IPS-NIHi7 (cell line): ENCODE data around the gene SUGCT.

Experiments used
- DNase-seq: peaks from one replicate; pipeline ENCODE4 v3.0.0; 2012; ENCODE audit warnings: mixed read lengths; ENCODE audit errors: extremely low spot score

The SUGCT gene

DNA sequence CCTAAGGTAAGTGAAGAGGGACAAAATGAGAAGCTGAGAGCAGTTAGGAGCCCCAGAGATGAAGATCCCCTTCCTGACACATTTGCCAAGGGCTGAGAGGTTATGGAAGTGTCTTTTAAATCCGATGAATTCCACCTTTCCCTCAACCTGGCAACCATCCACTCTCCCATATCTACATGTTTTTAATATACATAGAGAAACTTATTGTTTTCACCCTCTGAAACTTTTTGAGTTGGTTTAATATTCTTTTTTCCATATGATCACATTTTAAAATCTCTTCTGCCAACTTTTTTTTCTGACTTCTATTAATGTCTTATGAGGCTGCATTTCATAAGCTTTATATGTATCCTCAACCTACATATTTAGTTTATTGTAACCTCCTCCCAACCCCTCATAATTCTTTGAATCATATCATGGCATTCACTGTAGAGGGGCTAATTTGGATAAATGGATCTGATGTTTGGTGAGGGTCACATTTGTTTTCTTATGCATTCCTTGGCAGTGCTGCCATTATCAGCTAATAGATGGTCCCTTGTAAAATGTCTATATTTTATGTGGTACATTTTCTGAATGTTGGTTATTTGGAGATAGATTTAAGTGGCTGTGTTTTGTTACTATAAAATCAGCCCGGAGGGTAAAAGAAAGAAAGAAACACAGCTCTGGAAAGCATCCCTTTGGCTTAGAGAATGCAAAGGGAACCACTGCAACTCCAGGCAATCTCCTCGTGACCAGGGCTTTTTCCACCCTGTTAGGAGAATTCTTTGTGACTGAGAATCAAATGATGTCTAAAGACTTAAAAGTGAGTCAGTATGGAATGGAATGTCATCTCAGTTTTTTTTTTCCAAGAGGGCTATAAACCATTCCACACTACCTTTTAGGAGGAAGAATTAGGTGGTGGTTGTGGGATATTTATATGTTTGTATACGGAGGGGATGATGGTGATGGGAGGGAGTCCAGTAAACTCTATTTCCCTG is 334.4 kb downstream of the SUGCT start:
- DNase-seq = no peak

DNA sequence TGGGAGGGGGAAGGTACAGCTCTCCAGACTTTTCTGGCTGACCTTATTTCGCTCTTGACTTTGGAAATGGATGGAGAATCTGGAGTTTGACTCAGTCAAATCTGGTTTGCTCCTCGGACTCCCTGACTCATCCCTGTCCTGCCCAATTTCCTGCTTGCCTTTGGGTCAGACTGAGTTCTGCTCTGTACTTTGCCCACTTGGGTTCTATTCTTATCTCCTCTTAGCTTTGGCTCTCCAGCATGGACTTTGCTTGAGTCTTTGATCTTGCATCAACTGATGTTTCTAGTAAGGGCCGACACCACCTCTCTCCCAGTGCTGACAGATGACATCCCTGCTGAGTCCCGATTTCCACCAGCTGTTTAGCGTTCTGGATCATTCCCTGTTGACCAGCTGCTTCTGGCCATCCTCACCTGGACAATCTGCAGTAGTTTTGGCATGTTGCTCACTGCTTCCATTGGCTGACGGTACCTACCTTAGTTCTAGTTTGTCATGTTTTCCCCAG is 335.3 kb downstream of the SUGCT start:
- no peak for DNase-seq

DNA sequence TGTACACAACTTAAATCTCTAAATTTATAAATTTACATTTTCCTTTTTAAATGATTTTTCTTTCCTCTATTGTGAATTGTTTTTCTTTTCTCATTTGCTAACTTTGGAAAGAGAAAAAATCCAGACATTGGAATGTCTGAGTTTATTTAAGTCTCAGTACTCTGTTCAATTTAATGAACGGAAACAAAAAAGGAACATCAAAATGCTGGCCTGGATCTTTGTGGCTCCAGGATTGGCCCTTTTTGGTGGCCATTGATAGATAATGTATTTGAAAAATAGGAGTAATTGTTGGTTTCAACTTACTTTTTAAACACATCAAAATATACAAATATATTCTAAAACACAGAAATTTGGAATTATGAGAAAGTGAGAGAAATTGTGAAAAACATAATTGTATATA is 336.0 kb downstream of the SUGCT start:
- no peak for DNase-seq

GRCh38 chr7:40471891-40472290 is 337.1 kb downstream of the SUGCT start:
- no peak for DNase-seq

- DNase-seq = no peak
These were observed 340.2 kb downstream of the SUGCT start for GRCh38 chr7:40474790-40475680.

GRCh38 chr7:40475681-40475982 is 340.8 kb downstream of the SUGCT start:
- no peak for DNase-seq

DNA sequence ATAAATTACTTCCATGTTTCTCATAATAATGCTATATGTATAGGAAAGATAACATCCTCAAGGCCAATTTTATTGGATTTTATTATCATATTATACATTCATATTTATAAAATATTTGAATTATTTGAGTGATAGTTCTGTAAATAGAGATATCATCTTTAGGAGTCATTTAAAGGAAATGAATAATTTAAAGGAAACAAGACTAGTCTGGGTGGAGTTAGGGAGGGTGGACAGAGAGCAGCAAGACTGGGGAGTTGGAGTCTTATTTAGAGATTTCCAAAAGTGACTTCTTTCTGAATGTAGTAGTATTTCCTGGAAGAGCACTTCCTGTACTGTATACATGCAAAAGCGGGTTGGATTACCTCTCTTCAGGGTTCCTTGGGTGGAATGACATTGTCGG is 342.3 kb downstream of the SUGCT start:
- no peak for DNase-seq

GRCh38 chr7:40482845-40483244 is 348.0 kb downstream of the SUGCT start:
- no peak for DNase-seq

GRCh38 chr7:40483630-40484029 is 348.8 kb downstream of the SUGCT start:
- no peak for DNase-seq

DNA sequence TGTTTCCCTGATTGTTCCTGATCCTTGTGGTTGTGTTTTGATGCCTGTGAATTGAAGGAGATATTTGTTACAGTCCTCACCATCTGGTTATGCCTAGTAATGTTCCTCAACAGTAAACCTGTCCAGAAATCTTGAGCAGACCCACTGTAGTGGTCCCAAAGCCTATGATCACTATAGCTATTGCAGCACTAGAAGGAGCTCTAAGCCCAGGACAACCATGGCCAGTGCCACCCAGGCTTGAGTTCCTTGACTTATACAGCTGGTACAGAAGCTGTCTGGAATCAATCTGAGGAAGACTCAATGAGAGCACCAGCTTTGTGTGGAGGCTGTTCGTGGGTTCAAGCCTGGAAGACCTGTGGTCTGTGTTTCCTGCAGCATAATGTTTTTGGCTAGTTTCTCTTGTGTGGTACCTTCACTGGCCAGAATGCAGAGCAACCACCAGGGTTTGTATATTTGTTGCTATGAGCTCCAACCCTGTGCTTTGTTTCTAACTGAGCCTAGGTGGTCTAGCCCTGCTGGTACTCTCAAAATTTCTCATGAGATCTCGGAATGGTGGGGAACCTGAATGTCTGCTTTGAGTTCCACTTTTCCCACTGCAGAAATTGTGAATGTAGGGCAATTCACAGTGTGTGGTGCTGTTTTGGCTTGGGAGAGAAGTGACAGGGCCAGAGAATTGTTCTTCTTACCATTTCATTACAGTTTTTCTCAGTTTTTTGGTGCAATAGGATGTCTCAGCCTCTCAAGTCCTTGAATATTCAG is 355.2 kb downstream of the SUGCT start:
- DNase-seq = no peak

- no peak for DNase-seq
These were observed 355.8 kb downstream of the SUGCT start for GRCh38 chr7:40490603-40490924.

- no peak for DNase-seq
These were observed 358.1 kb downstream of the SUGCT start for GRCh38 chr7:40492946-40493345.

DNA sequence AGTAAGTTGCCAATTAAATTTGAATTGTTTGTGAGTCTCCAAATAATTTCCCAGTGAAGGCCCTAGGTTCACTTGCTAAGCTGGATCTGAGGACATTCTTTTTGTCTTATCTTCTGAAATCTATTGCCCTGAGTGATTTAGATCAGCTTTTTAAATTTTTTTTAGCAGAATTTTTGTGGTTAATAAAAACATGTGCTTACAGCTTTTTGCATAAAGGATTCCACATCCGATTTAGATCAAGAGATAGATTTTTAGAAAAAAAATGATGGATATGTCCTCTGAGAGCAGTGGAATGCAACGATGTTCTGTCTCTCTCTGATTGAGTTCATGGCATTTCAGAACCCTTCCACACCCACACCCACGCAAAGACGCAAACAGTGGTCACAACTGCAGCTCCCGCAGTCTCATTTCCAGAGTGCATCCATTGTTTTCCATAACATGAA is 358.8 kb downstream of the SUGCT start:
- DNase-seq = no peak

- DNase-seq = no peak
These were observed 364.2 kb downstream of the SUGCT start for GRCh38 chr7:40498924-40499510.

GRCh38 chr7:40499718-40500117 is 364.9 kb downstream of the SUGCT start:
- no peak for DNase-seq

- no peak for DNase-seq
These were observed 365.4 kb downstream of the SUGCT start for GRCh38 chr7:40500219-40500618.

DNA sequence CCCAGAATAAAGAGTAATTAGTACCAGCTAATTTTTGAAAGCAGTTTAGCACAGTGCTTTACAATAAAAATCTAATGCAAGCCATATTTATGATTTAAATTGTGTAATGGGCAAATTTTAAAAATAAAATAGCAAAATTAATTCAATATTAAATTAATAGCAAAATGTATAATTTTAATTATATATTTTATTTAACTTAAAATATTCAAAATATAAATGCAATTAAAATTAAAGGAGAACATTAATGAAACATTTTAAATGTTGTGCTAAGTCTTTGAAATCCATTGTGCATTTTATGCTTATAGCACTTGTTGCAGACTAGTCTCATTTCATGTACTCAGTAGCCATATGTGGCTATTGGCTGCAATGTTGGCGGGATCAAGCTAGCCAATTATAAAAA is 367.6 kb downstream of the SUGCT start:
- no peak for DNase-seq

GRCh38 chr7:40506158-40506557 is 371.4 kb downstream of the SUGCT start:
- no peak for DNase-seq

- peak; percentile 46 for DNase-seq
These were observed 372.4 kb downstream of the SUGCT start for GRCh38 chr7:40507166-40507565.

DNA sequence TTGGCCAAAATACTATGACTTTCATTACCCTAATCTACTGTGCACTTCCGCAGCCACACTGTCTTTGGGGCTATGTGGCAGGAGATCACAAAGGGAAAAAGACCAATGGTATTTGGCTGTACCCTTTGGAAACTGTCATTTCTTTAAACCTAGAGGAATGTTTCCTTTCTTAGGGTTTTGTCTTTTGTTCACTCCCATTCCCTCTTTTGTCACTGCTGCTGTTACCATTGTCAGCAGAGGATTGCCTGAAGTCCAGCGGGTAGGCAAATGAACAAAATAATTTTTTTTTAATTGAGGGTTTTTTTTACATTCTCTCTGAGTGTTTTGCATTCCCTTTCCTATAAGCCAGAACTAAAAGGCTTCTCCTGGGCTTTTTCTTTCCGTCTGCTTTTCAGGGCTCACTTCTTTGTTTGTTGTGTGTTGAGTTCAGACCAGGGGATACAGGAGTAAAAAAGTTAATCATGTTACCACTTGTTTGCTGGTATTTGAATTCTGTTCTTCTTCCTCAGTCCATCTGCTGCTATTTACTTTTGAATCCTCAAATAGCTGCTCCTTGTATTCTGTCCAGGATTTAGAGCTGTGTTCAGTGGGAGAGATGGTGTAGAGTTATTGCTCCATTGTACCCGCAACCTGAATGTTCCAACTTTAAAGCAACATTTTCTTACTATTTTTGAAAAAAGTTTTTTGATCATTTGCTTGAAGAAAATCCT is 374.6 kb downstream of the SUGCT start:
- no peak for DNase-seq

- DNase-seq = no peak
These were observed 381.6 kb downstream of the SUGCT start for GRCh38 chr7:40516376-40516775.
